IMR-90 (cell line): ENCODE measurements around the gene USP20. TPM values are rescaled to one million over a fixed set of nuclear protein-coding genes. Genes with fewer than 3 reads are reported as not detected.

Experiments
- ATAC-seq: fragments of 200-7000 bp; cut with Tn5 transposase; 2 replicates; pipeline ENCODE4 v1.9.1; 2020; ENCODE audit warnings: low read depth, mild to moderate bottlenecking, moderate library complexity
- BruUV-seq: library from RNA; stranded (reverse); fragments of 400-500 nt; replicated peaks from 2 replicates; lab custom pipeline; 2021; lab: Mats Ljungman, UMichigan
- CTCF ChIA-PET: fragments of 300-600 bp; formaldehyde crosslinking; extraction: SDS; loops from one replicate; lab custom pipeline; 2021; ENCODE audit warnings: antibody characterized with exemption; lab: Yijun Ruan, JAX
- POLR2A ChIA-PET: fragments of 300-600 bp; sonication (Branson Sonifier 250); formaldehyde crosslinking; loops from one replicate; lab custom pipeline; 2022; ENCODE audit warnings: antibody characterized with exemption; ENCODE audit not compliant: unreplicated experiment; lab: Charles Lee
- DNase-seq: peaks from one replicate; pipeline ENCODE4 v3.0.0; 2013
- H2AFZ ChIP-seq: replicated peaks from 2 replicates; pipeline ENCODE3; 2013; ENCODE audit warnings: low read length, mild to moderate bottlenecking; ENCODE audit not compliant: poor library complexity
- H2AK5ac ChIP-seq: 2 replicates; pipeline ENCODE4 v1.6.1; 2013; ENCODE audit warnings: low read depth, low read length, inconsistent platforms
- H2AK9ac ChIP-seq: replicated peaks from 2 replicates; pipeline ENCODE3; 2013; ENCODE audit warnings: mild to moderate bottlenecking, low read depth, low read length, moderate library complexity; ENCODE audit not compliant: poor library complexity
- H2BK120ac ChIP-seq: 2 replicates; pipeline ENCODE4 v1.6.1; 2013; ENCODE audit warnings: low read depth, low read length, inconsistent platforms
- H2BK15ac ChIP-seq: 3 replicates; pipeline ENCODE4 v1.6.1; 2013; ENCODE audit warnings: low read depth, low read length, inconsistent platforms
- H2BK20ac ChIP-seq: 2 replicates; pipeline ENCODE4 v1.6.1; 2013; ENCODE audit warnings: low read depth, mild to moderate bottlenecking, inconsistent platforms, low read length, moderate library complexity
- H2BK5ac ChIP-seq: 2 replicates; pipeline ENCODE4 v1.6.1; 2013; ENCODE audit warnings: mild to moderate bottlenecking, low read depth, low read length, inconsistent platforms; ENCODE audit not compliant: poor library complexity, severe bottlenecking
- H3K14ac ChIP-seq: replicated peaks from 2 replicates; pipeline ENCODE4 v1.6.1; 2013; ENCODE audit warnings: low read depth, low read length, inconsistent platforms
- H3K18ac ChIP-seq: 2 replicates; pipeline ENCODE4 v1.6.1; 2013; ENCODE audit warnings: low read depth, low read length, control low read depth
- H3K23ac ChIP-seq: 2 replicates; pipeline ENCODE4 v1.6.1; 2013; ENCODE audit warnings: low read depth, low read length, inconsistent platforms
- H3K27ac ChIP-seq: 2 replicates; pipeline ENCODE4 v1.5.1; 2013; ENCODE audit warnings: mild to moderate bottlenecking, control low read depth, low read length; ENCODE audit not compliant: insufficient read depth
- H3K27me3 ChIP-seq: 2 replicates; pipeline ENCODE4 v1.6.1; 2013; ENCODE audit warnings: low read length; ENCODE audit not compliant: control insufficient read depth, insufficient read depth
- H3K36me3 ChIP-seq: 2 replicates; pipeline ENCODE4 v1.6.1; 2013; ENCODE audit warnings: low read length, mixed read lengths; ENCODE audit not compliant: control insufficient read depth, insufficient read depth
- H3K4ac ChIP-seq: 2 replicates; pipeline ENCODE4 v1.6.1; 2013; ENCODE audit warnings: low read depth, low read length, inconsistent platforms
- H3K4me1 ChIP-seq: 2 replicates; pipeline ENCODE4 v1.6.1; 2013; ENCODE audit warnings: low read length, mixed read lengths; ENCODE audit not compliant: control insufficient read depth, insufficient read depth
- H3K4me2 ChIP-seq: 2 replicates; pipeline ENCODE4 v1.6.1; 2013; ENCODE audit warnings: low read depth, mild to moderate bottlenecking, control low read depth, low read length, moderate library complexity
- H3K4me3 ChIP-seq: 2 replicates; pipeline ENCODE4 v1.5.1; 2013; ENCODE audit warnings: low read depth, mild to moderate bottlenecking, control low read depth, low read length, moderate library complexity; ENCODE audit not compliant: insufficient read depth
- H3K56ac ChIP-seq: 2 replicates; pipeline ENCODE4 v1.6.1; 2013; ENCODE audit warnings: low read length, inconsistent platforms; ENCODE audit not compliant: insufficient read depth; ENCODE audit errors: extremely low read depth
- H3K79me1 ChIP-seq, 2 experiments: 2 replicates each; pipeline ENCODE4 v1.6.1; 2013; ENCODE audit warnings: low read length in 2 of 2, inconsistent platforms in 1 of 2, low read depth in 1 of 2
- H3K9ac ChIP-seq: 2 replicates; pipeline ENCODE4 v1.6.1; 2013; ENCODE audit warnings: low read depth, low read length, control low read depth
- H3K9me1 ChIP-seq: 2 replicates; pipeline ENCODE4 v1.6.1; 2013; ENCODE audit warnings: low read length, inconsistent platforms; ENCODE audit not compliant: insufficient read depth
- H3K9me3 ChIP-seq: 2 replicates; pipeline ENCODE4 v1.6.1; 2013; ENCODE audit warnings: low read length; ENCODE audit not compliant: control insufficient read depth, insufficient read depth
- H4K20me1 ChIP-seq: 2 replicates; pipeline ENCODE4 v1.6.1; 2013; ENCODE audit warnings: low read length, inconsistent platforms; ENCODE audit not compliant: insufficient read depth
- H4K5ac ChIP-seq: 2 replicates; pipeline ENCODE4 v1.6.1; 2013; ENCODE audit warnings: mild to moderate bottlenecking, low read depth, low read length, control low read depth
- H4K8ac ChIP-seq, 2 experiments: 2 replicates each; pipeline ENCODE4 v1.6.1; 2013; ENCODE audit warnings: low read depth in 2 of 2, low read length in 2 of 2, control low read depth in 1 of 2, inconsistent platforms in 1 of 2
- H4K91ac ChIP-seq: 2 replicates; pipeline ENCODE4 v1.6.1; 2013; ENCODE audit warnings: low read depth, low read length, inconsistent platforms; ENCODE audit not compliant: insufficient read depth
- CTCF ChIP-seq: conservative IDR thresholded peaks from 2 replicates; pipeline ENCODE4 v1.5.1; 2012; ENCODE audit warnings: mild to moderate bottlenecking, low read depth, low read length, improper control_type of control experiment
- ELK1 ChIP-seq: fragments of 150-350 bp; IDR thresholded peaks from 2 replicates; pipeline ENCODE4 v1.6.1; 2016; ENCODE audit warnings: low read depth, mild to moderate bottlenecking, low read length, moderate library complexity, borderline replicate concordance
- FOS ChIP-seq: fragments of 150-350 bp; IDR thresholded peaks from 2 replicates; pipeline ENCODE4 v1.6.1; 2016; ENCODE audit warnings: low read depth, low read length
- WGBS, 2 experiments: methylation state at CpG; one replicate each; pipeline versions ENCODE4 v1.1.5 to v1.1.7; 2013; ENCODE audit warnings: missing lambda C conversion rate in 2 of 2; ENCODE audit not compliant: insufficient read length in 1 of 2; ENCODE audit errors: extremely low coverage in 2 of 2; 5-methylcytosine and 5-hydroxymethylcytosine counted together
- dilution Hi-C: fragments of 300-500 bp; cut with HindIII; formaldehyde crosslinking; loops from one replicate; pipeline ENCODE4 v1.14.3; 2018; ENCODE audit warnings: low sequenced_read_pairs; ENCODE audit not compliant: unreplicated experiment
- in situ Hi-C: fragments of 300-500 bp; cut with MboI; formaldehyde crosslinking; loops from 3 replicates; pipeline ENCODE4 v1.14.3; 2019; ENCODE audit warnings: low sequenced_read_pairs, inconsistent platforms, mixed read lengths
- intact Hi-C: fragments of 100-400 bp; cut with micrococcal nuclease; formaldehyde crosslinking; loops from 2 replicates; pipeline ENCODE4 v1.10.0; 2022
- polyA plus RNA-seq, 3 experiments: library from polyadenylated mRNA; depleted of rRNA; stranded (reverse); fragments of >200 nt; gene quantifications; 2 replicates each; pipeline ENCODE4 v1.2.3, GENCODE V29; 2012; ENCODE audit warnings: low replicate concordance in 1 of 3
- total RNA-seq: library from RNA; depleted of rRNA; stranded (reverse); fragments of >200 nt; gene quantifications from 2 replicates; pipeline ENCODE4 v1.2.3, GENCODE V29; 2012

The USP20 gene
- total and polyA plus RNA-seq, 2 of the 4 experiments (the other 2 are of a cell fraction): 3.8 to 21.6 TPM

- Histone ChIP-seq H3K18ac (no peak overlapping the region), H2AK5ac (no peak overlapping the region), H2AK9ac (no peak overlapping the region), H3K27me3 (no peaks in the 10 kb centered on the region), H3K4me3 (no peak overlapping the region), H3K79me1 (no peaks in the 10 kb centered on the region), H3K4me2 (no peak overlapping the region), H2BK5ac (no peak overlapping the region), H2AFZ (no peak overlapping the region), H3K56ac (no peak overlapping the region), H3K14ac (no peak overlapping the region), H3K27ac (no peak overlapping the region), H3K36me3 (peaks cover 7% of the 10 kb centered on the region), H2BK20ac (no peak overlapping the region), H3K4ac (no peak overlapping the region), H4K5ac (no peak overlapping the region), H3K4me1 (peaks cover 4% of the 10 kb centered on the region), H3K9ac (no peak overlapping the region), H2BK15ac (no peak overlapping the region), H4K8ac (no peak overlapping the region), H3K9me3 (no peaks in the 10 kb centered on the region), H4K20me1 (no peaks in the 10 kb centered on the region), H3K9me1 (peaks cover 7% of the 10 kb centered on the region; the same call in 1 of the 2 replicates), H2BK120ac (0 out of 2 replicates have a peak overlapping the region, but pooled peaks have one; percentile 16), H3K23ac (no peak overlapping the region), H4K91ac (no peak overlapping the region)
- 97% methylated on average over 9 of the region's 9 CpGs; no CpG with 5 or more reads in 1 of the 2 experiments for WGBS, 2 experiments
- ChIA-PET POLR2A (no interaction called here), CTCF (interaction anchor here (1.1 kb wide), 1 partner anchor 107 kb away, joined by 3 read pairs; no protein-coding TSS in a partner anchor)
- dilution Hi-C loops (no loop called here), in situ Hi-C loops (no loop called here), intact Hi-C loops (no loop called here)
- BruUV-seq: no TSS peak
- TF ChIP-seq FOS: no peak
- TF ChIP-seq CTCF: no peak
- TF ChIP-seq ELK1: no peak
- ATAC-seq: no peak
- DNase-seq: no peak
These were observed 74.6 kb downstream of the USP20 start for GRCh38 chr9:129909851-129910250.
